Mammary epithelial cell (primary cell): ENCODE results near the gene LY6G6D.

Experiments
- EZH2 ChIP-seq: IDR thresholded peaks from 2 replicates; pipeline ENCODE4 v1.6.1; 2012; ENCODE audit warnings: low read length, inconsistent platforms, borderline replicate concordance
- TF ChIP-seq, protein P1 (sequence below), 2 donors: IDR thresholded peaks in 1 of 2; conservative IDR thresholded peaks in 1 of 2; 2 replicates each; pipeline ENCODE4 v1.5.1; 2011 to 2012; ENCODE audit warnings: inconsistent platforms in 2 of 2, low read length in 2 of 2, mild to moderate bottlenecking in 2 of 2, control low read depth in 1 of 2, low read depth in 1 of 2; ENCODE audit not compliant: insufficient read depth in 1 of 2; ENCODE audit errors: extremely low read depth in 1 of 2

GRCh38 chr6:31763619-31763940 is 48.4 kb downstream of the LY6G6D start:
- TF ChIP-seq, protein P1, sequence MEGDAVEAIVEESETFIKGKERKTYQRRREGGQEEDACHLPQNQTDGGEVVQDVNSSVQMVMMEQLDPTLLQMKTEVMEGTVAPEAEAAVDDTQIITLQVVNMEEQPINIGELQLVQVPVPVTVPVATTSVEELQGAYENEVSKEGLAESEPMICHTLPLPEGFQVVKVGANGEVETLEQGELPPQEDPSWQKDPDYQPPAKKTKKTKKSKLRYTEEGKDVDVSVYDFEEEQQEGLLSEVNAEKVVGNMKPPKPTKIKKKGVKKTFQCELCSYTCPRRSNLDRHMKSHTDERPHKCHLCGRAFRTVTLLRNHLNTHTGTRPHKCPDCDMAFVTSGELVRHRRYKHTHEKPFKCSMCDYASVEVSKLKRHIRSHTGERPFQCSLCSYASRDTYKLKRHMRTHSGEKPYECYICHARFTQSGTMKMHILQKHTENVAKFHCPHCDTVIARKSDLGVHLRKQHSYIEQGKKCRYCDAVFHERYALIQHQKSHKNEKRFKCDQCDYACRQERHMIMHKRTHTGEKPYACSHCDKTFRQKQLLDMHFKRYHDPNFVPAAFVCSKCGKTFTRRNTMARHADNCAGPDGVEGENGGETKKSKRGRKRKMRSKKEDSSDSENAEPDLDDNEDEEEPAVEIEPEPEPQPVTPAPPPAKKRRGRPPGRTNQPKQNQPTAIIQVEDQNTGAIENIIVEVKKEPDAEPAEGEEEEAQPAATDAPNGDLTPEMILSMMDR (conservative IDR thresholded peaks at IDR 0.05 in 1 of 2, IDR thresholded peaks at IDR 0.05 in 1 of 2; ENCODE audit: extremely low read depth in 1 of 2, insufficient read depth in 1 of 2, low read depth in 1 of 2, low read length in 2 of 2), result no peak
- TF ChIP-seq EZH2, result no peak
